SK-N-SH treated with all-trans-retinoic acid at 6 μM for 48 hours (cell line): Measurements from ENCODE around the gene CDC20.

ENCODE experiments used
- ATAC-seq: fragments of 200-7000 bp; cut with Tn5 transposase; 3 replicates; pipeline ENCODE4 v1.9.1; 2020; ENCODE audit warnings: mild to moderate bottlenecking, moderate library complexity
- ARNTL ChIP-seq: fragments of 450-650 bp; formaldehyde crosslinking; IDR thresholded peaks from 2 replicates; pipeline ENCODE4 v1.5.0; 2020; ENCODE audit warnings: low read depth, mild to moderate bottlenecking, moderate library complexity, borderline replicate concordance
- BACH2 ChIP-seq: fragments of 250-450 bp; sonication (Bioruptor Pico); IDR thresholded peaks from 2 replicates; pipeline ENCODE4 v1.9.0; 2021; ENCODE audit warnings: mild to moderate bottlenecking, borderline replicate concordance
- CREB5 ChIP-seq: fragments of 250-450 bp; sonication (Bioruptor Pico); IDR thresholded peaks from 2 replicates; pipeline ENCODE4 v1.5.1; 2020; ENCODE audit warnings: low read depth, mild to moderate bottlenecking, moderate library complexity
- CSDC2 ChIP-seq: fragments of 250-450 bp; sonication (Bioruptor Pico); IDR thresholded peaks from 2 replicates; pipeline ENCODE4 v1.5.0; 2020; ENCODE audit warnings: mild to moderate bottlenecking, moderate library complexity
- CSRNP3 ChIP-seq: fragments of 250-450 bp; sonication (Bioruptor Pico); IDR thresholded peaks from 2 replicates; pipeline ENCODE4 v1.5.1; 2021; ENCODE audit warnings: mild to moderate bottlenecking, moderate library complexity
- ESRRG ChIP-seq: fragments of 250-450 bp; sonication (Bioruptor Pico); IDR thresholded peaks from 2 replicates; pipeline ENCODE4 v1.6.1; 2021; ENCODE audit warnings: mild to moderate bottlenecking
- GLIS3 ChIP-seq: fragments of 250-450 bp; sonication (Bioruptor Pico); IDR thresholded peaks from 2 replicates; pipeline ENCODE4 v1.5.0; 2020; ENCODE audit warnings: mild to moderate bottlenecking, moderate library complexity
- ISL1 ChIP-seq: fragments of 250-450 bp; sonication (Bioruptor Pico); IDR thresholded peaks from 2 replicates; pipeline ENCODE4 v2.1.2; 2022; ENCODE audit warnings: mild to moderate bottlenecking, moderate library complexity
- OSR1 ChIP-seq: fragments of 250-450 bp; sonication (Bioruptor Pico); IDR thresholded peaks from 2 replicates; pipeline ENCODE4 v1.8.0; 2022; ENCODE audit warnings: moderate library complexity, mild to moderate bottlenecking, inconsistent platforms
- PATZ1 ChIP-seq: fragments of 250-450 bp; sonication (Bioruptor Pico); IDR thresholded peaks from 2 replicates; pipeline ENCODE4 v1.8.0; 2020; ENCODE audit warnings: mild to moderate bottlenecking, moderate library complexity, borderline replicate concordance
- POU6F1 ChIP-seq: fragments of 250-450 bp; sonication (Bioruptor Pico); IDR thresholded peaks from 2 replicates; pipeline ENCODE4 v1.8.0; 2021; ENCODE audit warnings: low read depth, mild to moderate bottlenecking, moderate library complexity, borderline replicate concordance
- PPARA ChIP-seq: fragments of 250-450 bp; sonication (Bioruptor Pico); IDR thresholded peaks from 2 replicates; pipeline ENCODE4 v1.5.0; 2020; ENCODE audit warnings: mild to moderate bottlenecking, borderline replicate concordance
- RARB ChIP-seq: fragments of 250-450 bp; sonication (Bioruptor Pico); IDR thresholded peaks from 2 replicates; pipeline ENCODE4 v1.8.0; 2021; ENCODE audit warnings: mild to moderate bottlenecking, moderate library complexity
- SNAI2 ChIP-seq: fragments of 250-450 bp; sonication (Bioruptor Pico); IDR thresholded peaks from 2 replicates; pipeline ENCODE4 v1.5.0; 2020; ENCODE audit warnings: mild to moderate bottlenecking, moderate library complexity
- TCF4 ChIP-seq: fragments of 250-450 bp; sonication (Bioruptor Pico); IDR thresholded peaks from 2 replicates; pipeline ENCODE4 v1.8.0; 2021; ENCODE audit warnings: mild to moderate bottlenecking, moderate library complexity, borderline replicate concordance
- TOX ChIP-seq: fragments of 250-450 bp; sonication (Bioruptor Pico); IDR thresholded peaks from 2 replicates; pipeline ENCODE4 v1.8.0; 2021; ENCODE audit warnings: mild to moderate bottlenecking, moderate library complexity, borderline replicate concordance
- TSHZ2 ChIP-seq: fragments of 250-450 bp; sonication (Bioruptor Pico); IDR thresholded peaks from 2 replicates; pipeline ENCODE4 v1.5.0; 2020; ENCODE audit warnings: mild to moderate bottlenecking, moderate library complexity
- ZC3H10 ChIP-seq: fragments of 250-450 bp; sonication (Bioruptor Pico); IDR thresholded peaks from 2 replicates; pipeline ENCODE4 v1.5.1; 2021; ENCODE audit warnings: mild to moderate bottlenecking, moderate library complexity
- ZFP3 ChIP-seq: fragments of 250-450 bp; sonication (Bioruptor Pico); IDR thresholded peaks from 2 replicates; pipeline ENCODE4 v1.5.0; 2020; ENCODE audit warnings: mild to moderate bottlenecking, moderate library complexity
- ZFP30 ChIP-seq: fragments of 450-650 bp; formaldehyde crosslinking; IDR thresholded peaks from 2 replicates; pipeline ENCODE4 v1.5.0; 2022; ENCODE audit warnings: mild to moderate bottlenecking, moderate library complexity
- ZNF565 ChIP-seq: fragments of 450-650 bp; formaldehyde crosslinking; conservative IDR thresholded peaks from 2 replicates; pipeline ENCODE4 v1.5.0; 2020; ENCODE audit warnings: low read depth, mild to moderate bottlenecking, moderate library complexity
- ZNF70 ChIP-seq: fragments of 450-650 bp; formaldehyde crosslinking; IDR thresholded peaks from 2 replicates; pipeline ENCODE4 v1.5.0; 2020; ENCODE audit warnings: mild to moderate bottlenecking, moderate library complexity
- ZNF8 ChIP-seq: fragments of 450-650 bp; formaldehyde crosslinking; IDR thresholded peaks from 2 replicates; pipeline ENCODE4 v1.5.0; 2020; ENCODE audit warnings: mild to moderate bottlenecking, moderate library complexity

Gene CDC20

GRCh38 chr1:43321331-43321891 lies 37.4 kb upstream of the CDC20 start:
- no peak for ATAC-seq
- TF ChIP-seq ZNF565 (CRISPR knock-in tag) (no peak), PATZ1 (CRISPR knock-in tag) (no peak), GLIS3 (CRISPR knock-in tag) (no peak), POU6F1 (CRISPR knock-in tag) (no peak), ZNF8 (CRISPR knock-in tag) (no peak), ZNF70 (no peak), ZC3H10 (no peak), OSR1 (no peak), ISL1 (CRISPR knock-in tag) (no peak), RARB (no peak), CSDC2 (CRISPR knock-in tag) (no peak), TOX (CRISPR knock-in tag) (no peak), PPARA (CRISPR knock-in tag) (no peak), ESRRG (CRISPR knock-in tag) (no peak), ZFP30 (CRISPR knock-in tag) (no peak), SNAI2 (CRISPR knock-in tag) (no peak), TSHZ2 (no peak), ZFP3 (no peak), CREB5 (CRISPR knock-in tag) (no peak), BACH2 (CRISPR knock-in tag) (no peak)

- ATAC-seq, result no peak
- TF ChIP-seq ZFP30 (CRISPR knock-in tag), result no peak
- no peak for TF ChIP-seq CSDC2 (CRISPR knock-in tag)
- TF ChIP-seq BACH2 (CRISPR knock-in tag), result no peak
- TF ChIP-seq TCF4 (CRISPR knock-in tag), result no peak
- TF ChIP-seq ARNTL (CRISPR knock-in tag), result no peak
- no peak for TF ChIP-seq CSRNP3 (CRISPR knock-in tag)
- no peak for TF ChIP-seq POU6F1 (CRISPR knock-in tag)
- no peak for TF ChIP-seq GLIS3 (CRISPR knock-in tag)
- no peak for TF ChIP-seq SNAI2 (CRISPR knock-in tag)
- no peak for TF ChIP-seq ZNF70
- TF ChIP-seq CREB5 (CRISPR knock-in tag), result no peak
- no peak for TF ChIP-seq TOX (CRISPR knock-in tag)
- TF ChIP-seq ZC3H10, result no peak
- TF ChIP-seq PATZ1 (CRISPR knock-in tag), result no peak
- TF ChIP-seq ISL1 (CRISPR knock-in tag), result no peak
These were observed 36.3 kb upstream of the CDC20 start for GRCh38 chr1:43322506-43322905.
